ENCODE results near the gene KREMEN1.

DNA sequence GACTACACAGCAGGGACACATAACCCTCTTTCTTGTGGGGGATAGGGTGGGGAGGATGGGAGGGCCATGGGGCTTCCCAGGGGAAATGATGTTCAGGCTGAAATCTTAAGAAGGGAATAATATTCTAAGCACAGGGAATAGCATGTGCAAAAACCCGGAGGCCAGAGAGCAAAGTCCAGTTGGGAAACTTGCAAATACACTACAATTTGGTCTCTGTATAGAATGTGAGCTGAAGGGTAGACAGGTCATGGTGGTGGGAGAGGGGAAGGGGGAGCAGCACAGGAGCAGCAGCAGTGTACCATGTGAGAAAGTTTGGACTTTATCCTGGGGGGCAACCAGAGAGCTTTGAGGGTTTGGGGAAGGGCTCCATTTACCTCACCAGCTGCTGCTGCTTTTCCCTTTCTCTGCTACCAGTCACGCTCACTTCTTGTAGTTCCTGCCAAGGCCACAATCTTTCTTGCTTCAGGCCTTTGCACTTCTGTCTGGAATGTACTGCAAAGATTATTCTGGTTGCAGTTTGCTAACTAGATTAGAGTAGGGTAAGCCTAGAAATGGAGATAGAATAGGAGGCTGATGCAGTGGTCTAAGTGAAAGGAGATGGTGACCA lies 43.0 kb downstream of the KREMEN1 start:
- no peak for TF ChIP-seq ZNF331 (CRISPR knock-in tag; IDR thresholded peaks at IDR 0.05; ENCODE audit: low read depth)
- no peak for TF ChIP-seq EZH2 (IDR thresholded peaks at IDR 0.05; ENCODE audit: low read depth, unreplicated experiment)
- TF ChIP-seq, protein P1, sequence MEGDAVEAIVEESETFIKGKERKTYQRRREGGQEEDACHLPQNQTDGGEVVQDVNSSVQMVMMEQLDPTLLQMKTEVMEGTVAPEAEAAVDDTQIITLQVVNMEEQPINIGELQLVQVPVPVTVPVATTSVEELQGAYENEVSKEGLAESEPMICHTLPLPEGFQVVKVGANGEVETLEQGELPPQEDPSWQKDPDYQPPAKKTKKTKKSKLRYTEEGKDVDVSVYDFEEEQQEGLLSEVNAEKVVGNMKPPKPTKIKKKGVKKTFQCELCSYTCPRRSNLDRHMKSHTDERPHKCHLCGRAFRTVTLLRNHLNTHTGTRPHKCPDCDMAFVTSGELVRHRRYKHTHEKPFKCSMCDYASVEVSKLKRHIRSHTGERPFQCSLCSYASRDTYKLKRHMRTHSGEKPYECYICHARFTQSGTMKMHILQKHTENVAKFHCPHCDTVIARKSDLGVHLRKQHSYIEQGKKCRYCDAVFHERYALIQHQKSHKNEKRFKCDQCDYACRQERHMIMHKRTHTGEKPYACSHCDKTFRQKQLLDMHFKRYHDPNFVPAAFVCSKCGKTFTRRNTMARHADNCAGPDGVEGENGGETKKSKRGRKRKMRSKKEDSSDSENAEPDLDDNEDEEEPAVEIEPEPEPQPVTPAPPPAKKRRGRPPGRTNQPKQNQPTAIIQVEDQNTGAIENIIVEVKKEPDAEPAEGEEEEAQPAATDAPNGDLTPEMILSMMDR (conservative IDR thresholded peaks at IDR 0.05; ENCODE audit: low read depth in 2 of 2), result no peak
- TF ChIP-seq POLR2AphosphoS5 (IDR thresholded peaks at IDR 0.05; ENCODE audit: low read depth), result no peak
- no peak for TF ChIP-seq STAT1 (IDR thresholded peaks at IDR 0.05; ENCODE audit: unreplicated experiment)
- TF ChIP-seq, protein P2, sequence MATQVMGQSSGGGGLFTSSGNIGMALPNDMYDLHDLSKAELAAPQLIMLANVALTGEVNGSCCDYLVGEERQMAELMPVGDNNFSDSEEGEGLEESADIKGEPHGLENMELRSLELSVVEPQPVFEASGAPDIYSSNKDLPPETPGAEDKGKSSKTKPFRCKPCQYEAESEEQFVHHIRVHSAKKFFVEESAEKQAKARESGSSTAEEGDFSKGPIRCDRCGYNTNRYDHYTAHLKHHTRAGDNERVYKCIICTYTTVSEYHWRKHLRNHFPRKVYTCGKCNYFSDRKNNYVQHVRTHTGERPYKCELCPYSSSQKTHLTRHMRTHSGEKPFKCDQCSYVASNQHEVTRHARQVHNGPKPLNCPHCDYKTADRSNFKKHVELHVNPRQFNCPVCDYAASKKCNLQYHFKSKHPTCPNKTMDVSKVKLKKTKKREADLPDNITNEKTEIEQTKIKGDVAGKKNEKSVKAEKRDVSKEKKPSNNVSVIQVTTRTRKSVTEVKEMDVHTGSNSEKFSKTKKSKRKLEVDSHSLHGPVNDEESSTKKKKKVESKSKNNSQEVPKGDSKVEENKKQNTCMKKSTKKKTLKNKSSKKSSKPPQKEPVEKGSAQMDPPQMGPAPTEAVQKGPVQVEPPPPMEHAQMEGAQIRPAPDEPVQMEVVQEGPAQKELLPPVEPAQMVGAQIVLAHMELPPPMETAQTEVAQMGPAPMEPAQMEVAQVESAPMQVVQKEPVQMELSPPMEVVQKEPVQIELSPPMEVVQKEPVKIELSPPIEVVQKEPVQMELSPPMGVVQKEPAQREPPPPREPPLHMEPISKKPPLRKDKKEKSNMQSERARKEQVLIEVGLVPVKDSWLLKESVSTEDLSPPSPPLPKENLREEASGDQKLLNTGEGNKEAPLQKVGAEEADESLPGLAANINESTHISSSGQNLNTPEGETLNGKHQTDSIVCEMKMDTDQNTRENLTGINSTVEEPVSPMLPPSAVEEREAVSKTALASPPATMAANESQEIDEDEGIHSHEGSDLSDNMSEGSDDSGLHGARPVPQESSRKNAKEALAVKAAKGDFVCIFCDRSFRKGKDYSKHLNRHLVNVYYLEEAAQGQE (IDR thresholded peaks at IDR 0.05; ENCODE audit: unreplicated experiment), result no peak
- no peak for TF ChIP-seq ZNF114 (CRISPR knock-in tag; IDR thresholded peaks at IDR 0.05)
- TF ChIP-seq EZH2phosphoT487 (IDR thresholded peaks at IDR 0.05; ENCODE audit: unreplicated experiment), result no peak
- no peak for TF ChIP-seq JUNB (IDR thresholded peaks at IDR 0.05; ENCODE audit: unreplicated experiment)
- TF ChIP-seq, protein P3, sequence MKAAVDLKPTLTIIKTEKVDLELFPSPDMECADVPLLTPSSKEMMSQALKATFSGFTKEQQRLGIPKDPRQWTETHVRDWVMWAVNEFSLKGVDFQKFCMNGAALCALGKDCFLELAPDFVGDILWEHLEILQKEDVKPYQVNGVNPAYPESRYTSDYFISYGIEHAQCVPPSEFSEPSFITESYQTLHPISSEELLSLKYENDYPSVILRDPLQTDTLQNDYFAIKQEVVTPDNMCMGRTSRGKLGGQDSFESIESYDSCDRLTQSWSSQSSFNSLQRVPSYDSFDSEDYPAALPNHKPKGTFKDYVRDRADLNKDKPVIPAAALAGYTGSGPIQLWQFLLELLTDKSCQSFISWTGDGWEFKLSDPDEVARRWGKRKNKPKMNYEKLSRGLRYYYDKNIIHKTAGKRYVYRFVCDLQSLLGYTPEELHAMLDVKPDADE (IDR thresholded peaks at IDR 0.05), result no peak
- no peak for TF ChIP-seq CREB1 (CRISPR knock-in tag; IDR thresholded peaks at IDR 0.05; ENCODE audit: low read depth)
- no peak for TF ChIP-seq NANOG (IDR thresholded peaks at IDR 0.05; ENCODE audit: borderline replicate concordance)
- TF ChIP-seq, protein P4, sequence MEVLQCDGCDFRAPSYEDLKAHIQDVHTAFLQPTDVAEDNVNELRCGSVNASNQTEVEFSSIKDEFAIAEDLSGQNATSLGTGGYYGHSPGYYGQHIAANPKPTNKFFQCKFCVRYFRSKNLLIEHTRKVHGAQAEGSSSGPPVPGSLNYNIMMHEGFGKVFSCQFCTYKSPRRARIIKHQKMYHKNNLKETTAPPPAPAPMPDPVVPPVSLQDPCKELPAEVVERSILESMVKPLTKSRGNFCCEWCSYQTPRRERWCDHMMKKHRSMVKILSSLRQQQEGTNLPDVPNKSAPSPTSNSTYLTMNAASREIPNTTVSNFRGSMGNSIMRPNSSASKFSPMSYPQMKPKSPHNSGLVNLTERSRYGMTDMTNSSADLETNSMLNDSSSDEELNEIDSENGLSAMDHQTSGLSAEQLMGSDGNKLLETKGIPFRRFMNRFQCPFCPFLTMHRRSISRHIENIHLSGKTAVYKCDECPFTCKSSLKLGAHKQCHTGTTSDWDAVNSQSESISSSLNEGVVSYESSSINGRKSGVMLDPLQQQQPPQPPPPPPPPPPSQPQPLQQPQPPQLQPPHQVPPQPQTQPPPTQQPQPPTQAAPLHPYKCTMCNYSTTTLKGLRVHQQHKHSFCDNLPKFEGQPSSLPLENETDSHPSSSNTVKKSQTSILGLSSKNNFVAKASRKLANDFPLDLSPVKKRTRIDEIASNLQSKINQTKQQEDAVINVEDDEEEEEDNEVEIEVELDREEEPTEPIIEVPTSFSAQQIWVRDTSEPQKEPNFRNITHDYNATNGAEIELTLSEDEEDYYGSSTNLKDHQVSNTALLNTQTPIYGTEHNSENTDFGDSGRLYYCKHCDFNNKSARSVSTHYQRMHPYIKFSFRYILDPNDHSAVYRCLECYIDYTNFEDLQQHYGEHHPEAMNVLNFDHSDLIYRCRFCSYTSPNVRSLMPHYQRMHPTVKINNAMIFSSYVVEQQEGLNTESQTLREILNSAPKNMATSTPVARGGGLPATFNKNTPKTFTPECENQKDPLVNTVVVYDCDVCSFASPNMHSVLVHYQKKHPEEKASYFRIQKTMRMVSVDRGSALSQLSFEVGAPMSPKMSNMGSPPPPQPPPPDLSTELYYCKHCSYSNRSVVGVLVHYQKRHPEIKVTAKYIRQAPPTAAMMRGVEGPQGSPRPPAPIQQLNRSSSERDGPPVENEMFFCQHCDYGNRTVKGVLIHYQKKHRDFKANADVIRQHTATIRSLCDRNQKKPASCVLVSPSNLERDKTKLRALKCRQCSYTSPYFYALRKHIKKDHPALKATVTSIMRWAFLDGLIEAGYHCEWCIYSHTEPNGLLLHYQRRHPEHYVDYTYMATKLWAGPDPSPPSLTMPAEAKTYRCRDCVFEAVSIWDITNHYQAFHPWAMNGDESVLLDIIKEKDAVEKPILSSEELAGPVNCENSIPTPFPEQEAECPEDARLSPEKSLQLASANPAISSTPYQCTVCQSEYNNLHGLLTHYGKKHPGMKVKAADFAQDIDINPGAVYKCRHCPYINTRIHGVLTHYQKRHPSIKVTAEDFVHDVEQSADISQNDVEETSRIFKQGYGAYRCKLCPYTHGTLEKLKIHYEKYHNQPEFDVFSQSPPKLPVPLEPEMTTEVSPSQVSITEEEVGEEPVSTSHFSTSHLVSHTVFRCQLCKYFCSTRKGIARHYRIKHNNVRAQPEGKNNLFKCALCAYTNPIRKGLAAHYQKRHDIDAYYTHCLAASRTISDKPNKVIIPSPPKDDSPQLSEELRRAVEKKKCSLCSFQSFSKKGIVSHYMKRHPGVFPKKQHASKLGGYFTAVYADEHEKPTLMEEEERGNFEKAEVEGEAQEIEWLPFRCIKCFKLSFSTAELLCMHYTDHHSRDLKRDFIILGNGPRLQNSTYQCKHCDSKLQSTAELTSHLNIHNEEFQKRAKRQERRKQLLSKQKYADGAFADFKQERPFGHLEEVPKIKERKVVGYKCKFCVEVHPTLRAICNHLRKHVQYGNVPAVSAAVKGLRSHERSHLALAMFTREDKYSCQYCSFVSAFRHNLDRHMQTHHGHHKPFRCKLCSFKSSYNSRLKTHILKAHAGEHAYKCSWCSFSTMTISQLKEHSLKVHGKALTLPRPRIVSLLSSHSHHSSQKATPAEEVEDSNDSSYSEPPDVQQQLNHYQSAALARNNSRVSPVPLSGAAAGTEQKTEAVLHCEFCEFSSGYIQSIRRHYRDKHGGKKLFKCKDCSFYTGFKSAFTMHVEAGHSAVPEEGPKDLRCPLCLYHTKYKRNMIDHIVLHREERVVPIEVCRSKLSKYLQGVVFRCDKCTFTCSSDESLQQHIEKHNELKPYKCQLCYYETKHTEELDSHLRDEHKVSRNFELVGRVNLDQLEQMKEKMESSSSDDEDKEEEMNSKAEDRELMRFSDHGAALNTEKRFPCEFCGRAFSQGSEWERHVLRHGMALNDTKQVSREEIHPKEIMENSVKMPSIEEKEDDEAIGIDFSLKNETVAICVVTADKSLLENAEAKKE (CRISPR knock-in tag; IDR thresholded peaks at IDR 0.05), result no peak
